CD14-positive monocyte (primary cell): ENCODE results near the gene LSM11. TPM values are rescaled to one million over a fixed set of nuclear protein-coding genes. Genes with fewer than 3 reads are reported as not detected.
"Not testable (repeated sequence)": the region's sequence is repeated elsewhere in the genome, so short reads cannot be mapped to it uniquely, and the experiment has no call there.

ENCODE experiments used
- DNase-seq, 3 donors: peaks; one replicate each; pipeline ENCODE4 v3.0.0-alpha.2; 2011 to 2022
- H2AFZ ChIP-seq: 2 replicates; pipeline ENCODE4 v1.6.0; 2012; ENCODE audit warnings: mild to moderate bottlenecking, low read depth, low read length, inconsistent platforms; ENCODE audit not compliant: insufficient read depth, poor library complexity, severe bottlenecking
- H3K27ac ChIP-seq, 2 donors: 1 replicate in 1 of 2; 2 replicates in 1 of 2; pipeline ENCODE4 v1.5.1; 2012 to 2013; ENCODE audit warnings: low read length in 2 of 2, control low read depth in 1 of 2, inconsistent platforms in 1 of 2, low read depth in 1 of 2, mild to moderate bottlenecking in 1 of 2
- H3K27me3 ChIP-seq, 2 donors: one replicate each; pipeline versions ENCODE4 v1.6.0 to v1.6.1; 2011 to 2013; ENCODE audit warnings: low read length in 2 of 2; ENCODE audit not compliant: control insufficient read depth in 2 of 2, insufficient read depth in 2 of 2
- H3K36me3 ChIP-seq, 2 donors: replicated peaks in 1 of 2; 1 replicate in 1 of 2; 2 replicates in 1 of 2; pipeline versions ENCODE4 v1.5.1 to v1.6.1; 2012 to 2013; ENCODE audit warnings: low read length in 2 of 2, control low read depth in 1 of 2, inconsistent platforms in 1 of 2, mild to moderate bottlenecking in 1 of 2; ENCODE audit not compliant: insufficient read depth in 2 of 2, control insufficient read depth in 1 of 2
- H3K4me1 ChIP-seq, 2 donors: 1 replicate in 1 of 2; 2 replicates in 1 of 2; pipeline versions ENCODE4 v1.5.1 to v1.6.1; 2012 to 2013; ENCODE audit warnings: low read length in 2 of 2, control low read depth in 1 of 2, inconsistent platforms in 1 of 2, mild to moderate bottlenecking in 1 of 2, moderate library complexity in 1 of 2; ENCODE audit not compliant: insufficient read depth in 2 of 2, control insufficient read depth in 1 of 2
- H3K4me2 ChIP-seq: replicated peaks from 2 replicates; pipeline ENCODE3; 2012; ENCODE audit warnings: low read length, moderate library complexity, mild to moderate bottlenecking; ENCODE audit not compliant: poor library complexity, severe bottlenecking; ENCODE audit errors: extremely low read depth
- H3K4me3 ChIP-seq, 3 experiments: fragments of 200-600 bp in 1 of 3; sonication (generic) in 1 of 3; replicated peaks in 1 of 3; 1 replicate in 2 of 3; 2 replicates in 1 of 3; pipeline ENCODE4 v1.5.1; 2011 to 2013; ENCODE audit warnings: low read length in 3 of 3, mild to moderate bottlenecking in 3 of 3, control low read depth in 2 of 3, low read depth in 2 of 3, inconsistent platforms in 1 of 3, moderate library complexity in 1 of 3
- H3K79me2 ChIP-seq: 2 replicates; pipeline ENCODE4 v1.6.0; 2012; ENCODE audit warnings: mild to moderate bottlenecking, control low read depth, inconsistent platforms, low read length, moderate library complexity; ENCODE audit not compliant: insufficient read depth
- H3K9ac ChIP-seq: 2 replicates; pipeline ENCODE4 v1.6.0; 2017; ENCODE audit warnings: low read length, mild to moderate bottlenecking; ENCODE audit not compliant: insufficient read depth, poor library complexity, severe bottlenecking
- H3K9me3 ChIP-seq, 2 donors: replicated peaks in 1 of 2; 1 replicate in 1 of 2; 2 replicates in 1 of 2; pipeline versions ENCODE4 v1.5.1 to v1.6.1; 2012 to 2013; ENCODE audit warnings: low read length in 2 of 2, control low read depth in 1 of 2; ENCODE audit not compliant: control insufficient read depth in 1 of 2, insufficient read depth in 1 of 2
- H4K20me1 ChIP-seq: 2 replicates; pipeline ENCODE4 v1.6.0; 2012; ENCODE audit warnings: mild to moderate bottlenecking, low read length, control low read depth, moderate library complexity; ENCODE audit not compliant: insufficient read depth
- H3K27ac Mint-ChIP-seq, 7 donors: one replicate each; pipeline ENCODE4 v1.8.0; 2020; ENCODE audit warnings: mild to moderate bottlenecking in 7 of 7, mixed read lengths in 7 of 7, moderate library complexity in 6 of 7, inconsistent platforms in 2 of 7
- H3K27me3 Mint-ChIP-seq, 3 donors: one replicate each; pipeline ENCODE4 v1.8.0; 2021 to 2022; ENCODE audit warnings: low read depth in 3 of 3, mild to moderate bottlenecking in 3 of 3, mixed read lengths in 3 of 3, moderate library complexity in 3 of 3, inconsistent platforms in 1 of 3
- H3K36me3 Mint-ChIP-seq, 2 donors: one replicate each; pipeline ENCODE4 v1.8.0; 2020; ENCODE audit warnings: mixed read lengths in 2 of 2, inconsistent platforms in 1 of 2, mild to moderate bottlenecking in 1 of 2
- H3K4me1 Mint-ChIP-seq: one replicate; pipeline ENCODE4 v1.8.0; 2020; ENCODE audit warnings: mild to moderate bottlenecking, mixed read lengths
- H3K4me3 Mint-ChIP-seq, 2 donors: one replicate each; pipeline ENCODE4 v1.8.0; 2020; ENCODE audit warnings: mild to moderate bottlenecking in 2 of 2, mixed read lengths in 2 of 2, moderate library complexity in 1 of 2
- H3K9me3 Mint-ChIP-seq, 7 donors: one replicate each; pipeline ENCODE4 v1.8.0; 2020 to 2022; ENCODE audit warnings: mixed read lengths in 7 of 7, mild to moderate bottlenecking in 6 of 7, moderate library complexity in 6 of 7, inconsistent platforms in 2 of 7
- CTCF ChIP-seq: fragments of 200-600 bp; IDR thresholded peaks from one replicate; pipeline ENCODE4 v1.8.0; 2022; ENCODE audit warnings: antibody characterized with exemption, mild to moderate bottlenecking
- WGBS: methylation state at CpG from one replicate; pipeline ENCODE4 v1.1.5; 2013; ENCODE audit warnings: missing lambda C conversion rate; ENCODE audit not compliant: insufficient coverage; 5-methylcytosine and 5-hydroxymethylcytosine counted together
- intact Hi-C, 2 donors: fragments of 100-400 bp; cut with micrococcal nuclease; formaldehyde crosslinking; loops; one replicate each; pipeline versions ENCODE4 v1.15.0 to v1.15.1; 2023
- polyA minus RNA-seq: library from RNA; depleted of rRNA, polyadenylated mRNA; stranded (reverse); fragments of >200 nt; gene quantifications from 2 replicates; pipeline ENCODE4 v1.2.3, GENCODE V29; 2012
- polyA plus RNA-seq, 3 donors: library from polyadenylated mRNA; depleted of rRNA in 1 of 3; unstranded in 2 of 3; stranded (reverse) in 1 of 3; fragments of 300-500 nt in 2 of 3; fragments of >200 nt in 1 of 3; fragmentation: Illumina TruSeq in 2 of 3; gene quantifications; 1 replicate in 2 of 3; 2 replicates in 1 of 3; pipeline ENCODE4 v1.2.3, GENCODE V29; 2012 to 2021
- total RNA-seq, 12 experiments: library from RNA in 1 of 12; stranded (reverse) in 1 of 12; fragments of 120-200 nt in 1 of 12; gene quantifications; one replicate each; pipeline ENCODE4 v1.2.4 and lab custom pipeline; 2013 to 2026; ENCODE audit warnings: mixed read lengths in 6 of 12, inconsistent platforms in 1 of 12

LSM11 gene
- 2.0 TPM for total RNA-seq (2013)
- polyA plus RNA-seq (1 to 10 TPM in 1 of 3 donors, under 1 TPM in 2; 0.28 to 1.3 (median 0.41) TPM), polyA minus RNA-seq (0.40 and 0.55 TPM in 2 replicates), total RNA-seq (lab: John Stamatoyannopoulos, UW) (7.7 to 19.7 (median 14.6) reads per million in 11 experiments)

GRCh38 chr5:157743163-157744050, at the start of gene LSM11:
LSM11 (plus strand) TSS chr5:157743712; CDS start chr5:157743751, 39 bp downstream.
- Histone ChIP-seq H4K20me1 (no peaks in the 10 kb centered on the region), H3K79me2 (peaks cover 3% of the 10 kb centered on the region), H3K4me3 (peak within 1 kb of the TSS; percentile 55 to 83 (median 58)), H3K9ac (peak within 1 kb of the TSS; percentile 63), H3K36me3 (peaks cover 6 to 18% of the 10 kb centered on the region in 2 donors), H3K4me1 (peaks cover 12 to 17% of the 10 kb centered on the region in 2 donors), H3K27ac (peak within 1 kb of the TSS in 1 of 2 donors; percentile 11), H3K27me3 (no peaks in the 10 kb centered on the region), H3K4me2 (peak within 1 kb of the TSS; percentile 94), H2AFZ (peak within 1 kb of the TSS; percentile 96), H3K9me3 (no peaks in the 10 kb centered on the region)
- 0% methylated on average over 76 of the region's 79 CpGs for WGBS
- Mint-ChIP-seq H3K36me3 (peaks cover 17 to 18% of the 10 kb centered on the region in 2 donors), H3K27ac (peak within 1 kb of the TSS; percentile 49 to 82 (median 65)), H3K9me3 (peaks cover 0 to 2% (median 0%) of the 10 kb centered on the region in 7 donors), H3K4me1 (peaks cover 18% of the 10 kb centered on the region), H3K27me3 (peaks cover 4 to 6% (median 5%) of the 10 kb centered on the region in 3 donors), H3K4me3 (peak within 1 kb of the TSS; percentile 90 to 96)
- intact Hi-C loops: loop anchor here (5.0 to 10.0 kb wide), 5 partner anchors 76 to 419 kb away; partner anchors contain the start of gene CLINT1 (in 1 of the 2)
- TF ChIP-seq CTCF: peak; percentile 99
- peak; percentile 82 to 88 (median 83) for DNase-seq

- 98% methylated on average over 24 of the region's 25 CpGs for WGBS
Observed at GRCh38 chr5:157693816-157694215, 49.7 kb upstream of the LSM11 start.

GRCh38 chr5:157696154-157696553, 47.4 kb upstream of the LSM11 start:
- peaks cover 17 to 28% of the 10 kb centered on the region in 2 donors for H3K9me3 ChIP-seq
- H2AFZ ChIP-seq, H3K4me1 ChIP-seq, H3K36me3 ChIP-seq, H3K4me1 Mint-ChIP-seq, H3K79me2 ChIP-seq, H3K27ac ChIP-seq, DNase-seq, H4K20me1 ChIP-seq, H3K27ac Mint-ChIP-seq, H3K36me3 Mint-ChIP-seq, H3K4me2 ChIP-seq, H3K27me3 ChIP-seq, H3K4me3 Mint-ChIP-seq, intact Hi-C loops, H3K4me3 ChIP-seq, H3K9ac ChIP-seq, H3K27me3 Mint-ChIP-seq: not testable (repeated sequence)
- H3K9me3 Mint-ChIP-seq: peaks cover 20 to 42% (median 25%) of the 10 kb centered on the region in 7 donors
- 100% methylated on average over 1 of the region's 3 CpGs for WGBS

More at GRCh38 chr5:157693816-157694215, 49.7 kb upstream of the LSM11 start:
- H3K4me1 ChIP-seq, DNase-seq, H3K4me3 ChIP-seq, H3K79me2 ChIP-seq, H3K4me3 Mint-ChIP-seq, H2AFZ ChIP-seq, H3K27ac Mint-ChIP-seq, H3K36me3 Mint-ChIP-seq, H3K36me3 ChIP-seq, H4K20me1 ChIP-seq, H3K4me1 Mint-ChIP-seq, H3K27me3 ChIP-seq, H3K9ac ChIP-seq, H3K4me2 ChIP-seq, H3K27ac ChIP-seq, intact Hi-C loops: not testable (repeated sequence)
- peaks cover 14 to 23% of the 10 kb centered on the region in 2 donors for H3K9me3 ChIP-seq
- peaks cover 19 to 37% (median 28%) of the 10 kb centered on the region in 7 donors for H3K9me3 Mint-ChIP-seq
- H3K27me3 Mint-ChIP-seq: peaks cover 0 to 22% (median 5%) of the 10 kb centered on the region in 3 donors
